GM12873 (cell line): Measurements from ENCODE around the gene TCF7L2.

Experiments used
- TF ChIP-seq, protein P1 (sequence below): IDR thresholded peaks from 2 replicates; pipeline ENCODE4 v1.5.1; 2012; ENCODE audit warnings: low read depth, mild to moderate bottlenecking, moderate library complexity, low read length, control low read depth; ENCODE audit not compliant: insufficient read depth; ENCODE audit errors: missing control alignments

TCF7L2 gene

DNA sequence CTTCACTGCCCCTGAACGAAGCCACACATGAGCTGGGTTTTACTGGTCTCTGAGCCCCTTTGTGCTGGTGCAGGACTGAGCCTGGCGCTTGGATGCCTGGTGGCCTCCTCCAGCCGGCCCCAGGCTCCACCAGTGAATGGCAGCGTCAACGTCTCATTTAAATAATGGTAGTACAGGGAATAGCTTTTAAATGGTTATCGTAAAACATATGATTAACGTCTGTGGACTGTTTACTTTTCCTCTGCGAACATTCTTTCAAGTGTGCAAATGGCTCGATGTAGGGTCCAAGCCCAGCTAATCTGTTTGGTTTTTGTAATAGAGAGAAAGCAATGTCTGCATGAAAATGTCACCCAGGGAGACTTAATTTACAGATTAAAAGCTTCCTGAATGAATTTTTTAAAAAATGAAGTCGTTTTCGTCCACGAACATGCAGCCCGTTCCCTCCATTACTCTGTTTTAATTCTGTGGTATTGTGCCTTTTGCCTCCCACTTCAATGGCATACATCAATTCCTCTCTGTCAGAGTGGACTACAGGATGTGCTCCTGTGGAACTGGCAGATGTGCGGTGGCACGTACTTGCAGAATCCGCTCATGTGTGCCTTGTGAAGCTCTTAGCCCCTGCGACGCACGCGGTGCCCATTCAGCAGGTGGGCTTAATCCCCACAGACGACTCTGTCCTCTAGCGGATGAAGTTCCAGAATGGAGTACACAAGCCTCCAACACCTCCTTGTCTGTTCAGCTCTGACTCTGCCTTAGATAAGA, 192.7 kb downstream of the TCF7L2 start:
- TF ChIP-seq, protein P1, sequence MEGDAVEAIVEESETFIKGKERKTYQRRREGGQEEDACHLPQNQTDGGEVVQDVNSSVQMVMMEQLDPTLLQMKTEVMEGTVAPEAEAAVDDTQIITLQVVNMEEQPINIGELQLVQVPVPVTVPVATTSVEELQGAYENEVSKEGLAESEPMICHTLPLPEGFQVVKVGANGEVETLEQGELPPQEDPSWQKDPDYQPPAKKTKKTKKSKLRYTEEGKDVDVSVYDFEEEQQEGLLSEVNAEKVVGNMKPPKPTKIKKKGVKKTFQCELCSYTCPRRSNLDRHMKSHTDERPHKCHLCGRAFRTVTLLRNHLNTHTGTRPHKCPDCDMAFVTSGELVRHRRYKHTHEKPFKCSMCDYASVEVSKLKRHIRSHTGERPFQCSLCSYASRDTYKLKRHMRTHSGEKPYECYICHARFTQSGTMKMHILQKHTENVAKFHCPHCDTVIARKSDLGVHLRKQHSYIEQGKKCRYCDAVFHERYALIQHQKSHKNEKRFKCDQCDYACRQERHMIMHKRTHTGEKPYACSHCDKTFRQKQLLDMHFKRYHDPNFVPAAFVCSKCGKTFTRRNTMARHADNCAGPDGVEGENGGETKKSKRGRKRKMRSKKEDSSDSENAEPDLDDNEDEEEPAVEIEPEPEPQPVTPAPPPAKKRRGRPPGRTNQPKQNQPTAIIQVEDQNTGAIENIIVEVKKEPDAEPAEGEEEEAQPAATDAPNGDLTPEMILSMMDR, result no peak

DNA sequence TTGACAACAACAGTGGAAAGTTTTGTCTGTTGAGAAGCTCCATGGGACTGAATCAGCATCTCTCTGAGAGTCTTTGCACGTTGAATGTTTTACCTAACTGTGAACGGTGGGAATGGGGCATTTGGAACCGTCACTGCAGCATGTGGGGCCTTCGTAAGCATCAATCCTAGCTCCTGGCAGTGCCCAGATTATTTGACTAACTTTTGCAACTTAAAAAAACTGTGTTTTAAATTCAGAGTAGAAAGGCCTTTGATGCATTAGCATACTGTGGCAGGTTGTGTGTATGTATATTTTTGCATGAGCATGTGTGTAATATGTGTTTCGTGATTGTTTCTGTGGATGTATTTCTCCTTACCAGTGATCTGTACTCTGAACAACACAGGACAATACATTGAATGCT, 194.5 kb downstream of the TCF7L2 start:
- TF ChIP-seq, protein P1, result no peak

DNA sequence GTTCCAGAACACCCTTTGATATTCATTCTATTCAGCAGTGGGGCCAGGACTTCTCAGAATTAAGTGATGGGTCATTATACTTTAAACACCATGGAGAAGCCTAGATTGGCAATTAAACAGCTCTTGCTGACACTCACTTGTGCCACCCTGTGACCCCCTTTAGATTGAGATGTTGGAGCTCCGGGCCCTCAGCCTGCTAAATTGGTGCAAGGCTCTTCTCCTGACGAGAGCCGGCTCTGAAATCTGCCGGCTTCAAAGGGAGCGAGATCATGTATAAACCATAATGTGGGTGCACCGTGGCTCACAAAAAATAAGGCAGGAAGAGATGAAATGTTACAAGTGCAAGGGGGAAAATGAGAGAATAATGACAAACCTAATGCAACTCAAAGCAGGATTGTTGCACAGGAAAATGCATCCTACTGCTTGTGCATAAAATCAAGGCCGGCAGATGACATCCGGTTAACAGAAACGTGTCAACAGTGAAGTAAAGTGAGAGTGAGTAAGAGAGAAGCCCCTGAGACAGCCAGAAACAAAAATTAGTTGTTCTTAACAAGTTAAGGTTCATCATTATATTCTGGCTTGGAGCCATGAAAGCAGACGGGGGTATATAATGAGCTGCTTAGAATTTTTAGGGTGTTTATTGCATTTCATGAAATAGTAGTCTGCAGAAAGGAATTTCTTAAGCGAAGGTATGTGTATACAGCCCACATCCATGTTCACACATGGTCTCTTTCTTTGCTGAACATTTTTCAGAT, 198.2 kb downstream of the TCF7L2 start:
- TF ChIP-seq, protein P1, result no peak

DNA sequence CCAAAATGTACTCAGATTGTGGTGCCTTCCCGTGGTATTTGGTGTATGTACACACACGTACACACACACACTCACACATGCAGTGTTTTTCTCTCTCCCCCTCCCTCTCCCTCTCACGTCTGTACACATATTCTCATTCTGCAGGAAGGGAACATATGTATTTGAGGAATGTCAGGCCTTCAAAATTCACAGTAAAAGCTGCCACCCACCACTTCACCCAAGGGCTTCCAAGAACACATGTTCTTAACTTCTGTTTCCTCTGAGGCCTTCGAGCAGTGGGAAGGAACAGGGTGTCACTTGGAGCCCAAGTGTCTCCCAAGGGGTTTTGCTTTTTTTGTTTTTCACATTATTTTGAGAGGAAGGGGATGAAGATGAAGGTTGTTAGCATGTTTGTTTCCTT, 198.9 kb downstream of the TCF7L2 start:
- TF ChIP-seq, protein P1, result no peak

DNA sequence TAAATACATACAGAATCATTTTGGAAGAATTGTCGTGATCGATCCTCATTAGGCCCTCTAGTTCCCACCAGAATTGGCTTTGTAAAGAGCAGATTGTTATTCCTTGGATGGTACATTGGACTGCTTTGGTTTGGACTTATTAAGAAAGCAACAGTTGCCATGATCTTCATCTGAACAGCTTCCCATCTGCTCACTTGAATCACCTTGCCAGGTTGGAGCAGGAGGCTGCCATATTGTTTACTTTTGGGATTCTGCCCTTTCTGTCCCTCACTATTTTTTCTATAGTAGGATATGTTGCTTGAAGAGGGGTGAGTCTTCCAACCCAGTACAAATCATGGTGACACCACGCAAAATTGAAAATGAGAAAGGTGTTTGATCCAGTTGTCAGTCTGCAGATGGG, 199.6 kb downstream of the TCF7L2 start:
- TF ChIP-seq, protein P1, result no peak

DNA sequence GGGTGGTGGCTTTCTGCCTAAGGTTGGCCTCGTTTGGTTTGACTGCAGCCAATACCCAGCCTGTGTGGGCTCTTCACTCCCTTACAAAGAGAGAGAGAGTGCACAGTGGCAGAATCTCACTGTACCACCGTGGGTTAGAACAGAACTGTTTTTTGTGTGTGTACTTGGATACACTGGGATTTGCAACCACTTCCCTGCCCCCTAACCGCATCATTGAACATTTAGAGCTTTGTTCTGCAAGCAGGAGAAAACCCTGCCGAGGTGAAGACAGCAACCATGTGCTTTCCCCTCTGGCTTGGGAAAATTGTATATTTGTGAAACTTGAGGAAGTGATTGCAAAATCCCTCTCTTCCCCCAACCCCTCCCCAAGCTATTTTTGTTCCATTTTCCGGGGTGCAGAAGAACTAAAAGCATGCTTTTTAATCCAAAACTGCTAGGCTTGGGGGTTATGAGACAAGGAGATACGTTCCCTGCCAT, 201.2 kb downstream of the TCF7L2 start:
- TF ChIP-seq, protein P1, result no peak

DNA sequence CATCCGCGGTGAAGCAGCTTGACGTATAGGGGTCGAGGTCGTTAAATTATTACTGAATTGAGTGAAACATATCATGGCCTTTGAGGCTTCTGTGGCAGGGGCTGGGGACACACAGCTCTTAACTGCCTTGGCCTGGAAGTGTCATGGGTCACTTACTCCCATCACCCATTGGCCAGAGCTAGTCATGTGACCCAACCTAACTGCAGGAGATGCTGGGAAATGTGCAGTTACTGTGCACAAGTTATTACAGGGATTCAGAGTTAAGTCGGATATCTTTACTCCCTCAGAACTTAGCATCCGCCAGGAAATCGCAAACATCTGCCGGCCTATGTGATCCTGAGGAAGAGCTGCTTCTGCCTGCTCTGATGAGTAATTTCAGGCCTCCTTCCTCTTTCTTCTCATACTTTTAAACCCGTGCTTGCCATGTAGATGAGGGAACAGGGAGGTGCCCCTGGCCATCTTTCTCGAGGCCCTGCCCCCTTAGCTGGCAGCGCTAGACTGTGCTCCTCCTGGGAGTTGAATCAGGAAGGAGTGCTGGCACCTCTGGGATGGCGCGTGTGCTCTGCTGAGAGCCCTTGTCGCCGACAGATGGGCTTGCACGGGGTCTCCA, 203.6 kb downstream of the TCF7L2 start:
- TF ChIP-seq, protein P1, result no peak
